Lung (tissue), 12 donors: Measurements from ENCODE around the gene RNU6-9. TPM values are rescaled to one million over a fixed set of nuclear protein-coding genes. Genes with fewer than 3 reads are reported as not detected.

Source experiments
- ATAC-seq: fragments of 200-7000 bp; cut with Tn5 transposase; one replicate; pipeline ENCODE4 v1.9.1; 2020; ENCODE audit warnings: moderate number of reproducible peaks; ENCODE audit not compliant: insufficient read depth, low FRiP score
- DNase-seq, 3 donors: peaks; one replicate each; pipeline ENCODE4 v3.0.0-alpha.2; 2013 to 2017
- H3K27ac ChIP-seq, 2 donors: one replicate each; pipeline ENCODE4 v1.5.1; 2013; ENCODE audit warnings: mild to moderate bottlenecking in 2 of 2, moderate library complexity in 2 of 2, control low read depth in 1 of 2, inconsistent platforms in 1 of 2, low read depth in 1 of 2, low read length in 1 of 2
- H3K27me3 ChIP-seq, 3 donors: one replicate each; pipeline ENCODE4 v1.5.1; 2013; ENCODE audit warnings: low read length in 2 of 3; ENCODE audit not compliant: control insufficient read depth in 3 of 3, insufficient read depth in 3 of 3
- H3K36me3 ChIP-seq, 4 donors: one replicate each; pipeline ENCODE4 v1.5.1; 2013; ENCODE audit warnings: low read length in 4 of 4, mild to moderate bottlenecking in 1 of 4, moderate library complexity in 1 of 4; ENCODE audit not compliant: control insufficient read depth in 4 of 4, insufficient read depth in 4 of 4
- H3K4me1 ChIP-seq, 5 donors: one replicate each; pipeline ENCODE4 v1.5.1; 2013; ENCODE audit warnings: low read length in 5 of 5, mild to moderate bottlenecking in 2 of 5, moderate library complexity in 1 of 5; ENCODE audit not compliant: control insufficient read depth in 5 of 5, insufficient read depth in 5 of 5
- H3K4me3 ChIP-seq: one replicate; pipeline ENCODE4 v1.5.1; 2013; ENCODE audit warnings: mild to moderate bottlenecking, control low read depth, moderate library complexity
- H3K9ac ChIP-seq, 2 donors: one replicate each; pipeline ENCODE4 v1.5.1; 2013; ENCODE audit warnings: low read length in 2 of 2, control low read depth in 1 of 2; ENCODE audit not compliant: insufficient read depth in 1 of 2
- H3K9me3 ChIP-seq, 4 donors: one replicate each; pipeline ENCODE4 v1.5.1; 2013; ENCODE audit warnings: low read length in 3 of 4, mild to moderate bottlenecking in 1 of 4, moderate library complexity in 1 of 4; ENCODE audit not compliant: control insufficient read depth in 4 of 4, insufficient read depth in 3 of 4
- WGBS, 2 donors: extraction: QIAGEN DNeasy Blood & Tissue Kit; methylation state at CpG; one replicate each; pipeline ENCODE4 v1.1.7; 2013; 5-methylcytosine and 5-hydroxymethylcytosine counted together
- polyA plus RNA-seq, 2 donors: library from polyadenylated mRNA; stranded (reverse); fragments of 200-250 nt; gene quantifications; one replicate each; pipeline ENCODE4 v1.2.1, GENCODE V29; 2013
- total RNA-seq, 2 donors: library from RNA; depleted of rRNA in 1 of 2; stranded (reverse); fragments of >200 nt in 1 of 2; gene quantifications; one replicate each; pipeline ENCODE4 v1.2.1, GENCODE V29; 2014 to 2021
- TF ChIP-seq, protein P1 (sequence below): IDR thresholded peaks from 2 replicates; pipeline ENCODE4 v1.5.1; 2012; ENCODE audit warnings: mild to moderate bottlenecking; ENCODE audit errors: control extremely low read depth, extremely low read depth
- donor health status: control.
- donor health status: control.
- donor health status: Bipolar disorder and iron deficiency.
- donor health status: healthy.
- donor health status: DM: yes; HTN: yes; CAD: no.

The RNU6-9 gene
- total and polyA plus RNA-seq, 4 donors = not detected

DNA sequence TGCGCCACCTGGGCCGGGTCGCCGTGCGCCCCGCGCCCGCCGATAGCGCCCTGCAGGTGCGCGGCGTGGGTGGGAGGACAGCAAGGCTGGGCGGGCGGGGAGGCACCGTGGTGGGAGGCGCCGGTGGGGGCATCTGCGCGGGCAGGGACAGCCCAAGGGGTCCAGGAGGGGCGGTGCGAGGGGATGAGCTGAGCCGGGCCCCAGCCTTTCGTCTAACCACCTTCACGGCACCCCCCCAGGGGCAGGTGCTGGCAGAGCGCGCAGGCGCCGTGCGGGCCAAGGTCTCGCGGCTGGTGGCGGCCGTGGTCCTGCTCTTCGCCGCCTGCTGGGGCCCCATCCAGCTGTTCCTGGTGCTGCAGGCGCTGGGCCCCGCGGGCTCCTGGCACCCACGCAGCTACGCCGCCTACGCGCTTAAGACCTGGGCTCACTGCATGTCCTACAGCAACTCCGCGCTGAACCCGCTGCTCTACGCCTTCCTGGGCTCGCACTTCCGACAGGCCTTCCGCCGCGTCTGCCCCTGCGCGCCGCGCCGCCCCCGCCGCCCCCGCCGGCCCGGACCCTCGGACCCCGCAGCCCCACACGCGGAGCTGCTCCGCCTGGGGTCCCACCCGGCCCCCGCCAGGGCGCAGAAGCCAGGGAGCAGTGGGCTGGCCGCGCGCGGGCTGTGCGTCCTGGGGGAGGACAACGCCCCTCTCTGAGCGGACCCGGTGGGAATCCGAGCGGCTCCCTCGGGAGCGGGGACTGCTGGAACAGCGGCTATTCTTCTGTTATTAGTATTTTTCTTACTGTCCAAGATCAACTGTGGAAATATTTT, 27.0 kb downstream of the RNU6-9 start:
- TF ChIP-seq, protein P1, sequence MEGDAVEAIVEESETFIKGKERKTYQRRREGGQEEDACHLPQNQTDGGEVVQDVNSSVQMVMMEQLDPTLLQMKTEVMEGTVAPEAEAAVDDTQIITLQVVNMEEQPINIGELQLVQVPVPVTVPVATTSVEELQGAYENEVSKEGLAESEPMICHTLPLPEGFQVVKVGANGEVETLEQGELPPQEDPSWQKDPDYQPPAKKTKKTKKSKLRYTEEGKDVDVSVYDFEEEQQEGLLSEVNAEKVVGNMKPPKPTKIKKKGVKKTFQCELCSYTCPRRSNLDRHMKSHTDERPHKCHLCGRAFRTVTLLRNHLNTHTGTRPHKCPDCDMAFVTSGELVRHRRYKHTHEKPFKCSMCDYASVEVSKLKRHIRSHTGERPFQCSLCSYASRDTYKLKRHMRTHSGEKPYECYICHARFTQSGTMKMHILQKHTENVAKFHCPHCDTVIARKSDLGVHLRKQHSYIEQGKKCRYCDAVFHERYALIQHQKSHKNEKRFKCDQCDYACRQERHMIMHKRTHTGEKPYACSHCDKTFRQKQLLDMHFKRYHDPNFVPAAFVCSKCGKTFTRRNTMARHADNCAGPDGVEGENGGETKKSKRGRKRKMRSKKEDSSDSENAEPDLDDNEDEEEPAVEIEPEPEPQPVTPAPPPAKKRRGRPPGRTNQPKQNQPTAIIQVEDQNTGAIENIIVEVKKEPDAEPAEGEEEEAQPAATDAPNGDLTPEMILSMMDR = no peak
- 2 to 3% methylated on average over 78 to 84 of the region's 84 CpGs for WGBS, 2 donors
- Histone ChIP-seq H3K4me3 (no peak overlapping the region), H3K4me1 (peaks cover 0 to 17% (median 0%) of the 10 kb centered on the region in 5 donors), H3K36me3 (no peaks in the 10 kb centered on the region), H3K9me3 (no peaks in the 10 kb centered on the region), H3K27ac (no peak overlapping the region), H3K9ac (no peak overlapping the region), H3K27me3 (peaks cover 6 to 27% (median 23%) of the 10 kb centered on the region in 3 donors)
- ATAC-seq (no peak), DNase-seq (no peak)

DNA sequence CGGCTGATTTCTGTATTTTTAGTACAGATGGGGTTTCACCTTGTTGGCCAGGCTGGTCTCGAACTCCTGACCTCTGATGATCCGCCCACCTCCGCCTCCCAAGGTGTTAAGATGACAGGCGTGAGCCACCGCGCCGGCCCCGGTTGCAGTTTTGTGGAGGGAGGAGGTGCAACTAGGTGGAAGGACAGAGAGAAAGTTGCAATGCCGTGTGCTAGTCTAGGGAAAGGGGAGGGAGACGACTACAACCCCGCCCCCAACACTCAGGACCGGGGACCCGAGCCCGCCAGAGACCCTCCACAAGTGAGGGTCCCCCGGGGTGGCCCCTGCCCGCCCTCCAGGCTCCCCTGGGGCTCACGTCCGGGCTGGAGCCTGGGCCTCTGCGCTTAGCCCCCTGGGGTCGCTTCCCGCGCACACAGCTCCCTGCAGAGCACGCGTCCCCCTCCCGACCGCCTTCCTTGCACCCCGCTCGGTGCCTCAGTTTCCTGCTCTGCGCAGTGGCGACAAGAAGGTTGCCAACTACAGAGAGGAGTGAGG, 31.3 kb downstream of the RNU6-9 start:
- H3K27me3 ChIP-seq = peaks cover 0 to 11% (median 11%) of the 10 kb centered on the region in 3 donors
- 7 to 13% methylated on average over 31 of the region's 31 CpGs for WGBS, 2 donors

DNA sequence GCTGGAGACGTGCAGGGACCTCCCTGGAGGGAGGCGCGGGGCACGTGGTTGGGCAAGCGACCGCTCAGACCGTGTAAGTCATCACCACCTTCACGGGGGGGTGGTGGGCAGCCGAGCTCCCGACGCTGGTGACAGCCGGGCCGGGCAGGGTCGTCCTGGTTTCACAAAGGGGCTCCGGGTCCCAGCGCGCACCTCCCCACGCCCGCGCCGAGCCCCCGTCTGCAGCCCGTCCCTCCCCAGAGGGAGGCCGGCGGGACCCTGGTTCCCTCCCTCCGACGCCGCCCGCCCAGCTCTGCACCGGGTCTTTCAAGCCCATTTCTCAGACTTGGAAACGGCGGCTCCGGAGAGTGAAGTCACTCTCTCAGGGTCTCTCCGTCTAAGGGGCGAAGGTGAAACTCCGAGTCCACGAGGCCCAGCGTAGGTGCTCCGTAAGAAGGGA, 31.8 kb downstream of the RNU6-9 start:
- TF ChIP-seq, protein P1 = no peak
- Histone ChIP-seq H3K4me3 (peak overlapping the region; percentile 75), H3K4me1 (peaks cover 0 to 12% (median 0%) of the 10 kb centered on the region in 5 donors), H3K9me3 (no peaks in the 10 kb centered on the region), H3K27ac (peak overlapping the region; percentile 53 to 84), H3K36me3 (peaks cover 0 to 7% (median 4%) of the 10 kb centered on the region in 4 donors), H3K9ac (no peak overlapping the region), H3K27me3 (peaks cover 0 to 10% (median 10%) of the 10 kb centered on the region in 3 donors)
- peak; percentile 36 for ATAC-seq
- WGBS, 2 donors = 1 to 2% methylated on average over 31 to 39 of the region's 39 CpGs
- DNase-seq = no peak

More for the DNA sequence above, 31.3 kb downstream of the RNU6-9 start:
- no peak overlapping the region for H3K27ac ChIP-seq
- H3K4me3 ChIP-seq = peak overlapping the region; percentile 75
- H3K9ac ChIP-seq = no peak overlapping the region
- TF ChIP-seq, protein P1 = no peak
- peaks cover 0 to 6% (median 2%) of the 10 kb centered on the region in 4 donors for H3K36me3 ChIP-seq
- no peak for ATAC-seq
- peaks cover 0 to 15% (median 0%) of the 10 kb centered on the region in 5 donors for H3K4me1 ChIP-seq
- DNase-seq = no peak
- H3K9me3 ChIP-seq = no peaks in the 10 kb centered on the region
